ENCODE data around the gene C2orf80.

C2orf80 gene

GRCh38 chr2:208164951-208165755 lies 24.7 kb downstream of the C2orf80 start:
- no peak overlapping the region for H3K4me3 ChIP-seq (replicated peaks; ENCODE audit: low read depth, low read length)
- no peak for TF ChIP-seq CTCF (IDR thresholded peaks at IDR 0.05; ENCODE audit: low read length, missing control alignments)
- no peak for DNase-seq (ENCODE audit: low read depth)

- no peak within 1 kb of the TSS for H3K4me3 ChIP-seq (replicated peaks; ENCODE audit: low read depth, low read length)
- no peak for TF ChIP-seq CTCF (IDR thresholded peaks at IDR 0.05; ENCODE audit: low read length, missing control alignments)
- DNase-seq (ENCODE audit: low read depth), result no peak
These were observed 26.3 kb downstream of the C2orf80 start, which contains the start of gene CRYGA for GRCh38 chr2:208163489-208163888. TSS of gene CRYGA (minus strand) at chr2:208163589. CDS start at chr2:208163556, 33 bp downstream.

- no peak for TF ChIP-seq CTCF (IDR thresholded peaks at IDR 0.05; ENCODE audit: low read length, missing control alignments)
- no peak for DNase-seq (ENCODE audit: low read depth)
- H3K4me3 ChIP-seq (replicated peaks; ENCODE audit: low read depth, low read length), result no peak overlapping the region
These were observed 33.4 kb downstream of the C2orf80 start for GRCh38 chr2:208156439-208156838.

- DNase-seq (ENCODE audit: low read depth), result no peak
- no peak for TF ChIP-seq CTCF (IDR thresholded peaks at IDR 0.05; ENCODE audit: low read length, missing control alignments)
- H3K4me3 ChIP-seq (replicated peaks; ENCODE audit: low read depth, low read length), result no peak overlapping the region
These were observed 36.7 kb downstream of the C2orf80 start for GRCh38 chr2:208153156-208153555.

- H3K4me3 ChIP-seq (replicated peaks; ENCODE audit: low read depth, low read length), result no peak overlapping the region
- no peak for DNase-seq (ENCODE audit: low read depth)
- TF ChIP-seq CTCF (IDR thresholded peaks at IDR 0.05; ENCODE audit: low read length, missing control alignments), result no peak
These were observed 38.9 kb downstream of the C2orf80 start for GRCh38 chr2:208150956-208151355.

- DNase-seq (ENCODE audit: low read depth), result no peak
- TF ChIP-seq CTCF (IDR thresholded peaks at IDR 0.05; ENCODE audit: low read length, missing control alignments), result no peak
- no peak overlapping the region for H3K4me3 ChIP-seq (replicated peaks; ENCODE audit: low read depth, low read length)
These were observed 39.7 kb downstream of the C2orf80 start for GRCh38 chr2:208150094-208150493.

GRCh38 chr2:208148803-208149202 lies 41.0 kb downstream of the C2orf80 start:
- DNase-seq (ENCODE audit: low read depth), result no peak
- no peak overlapping the region for H3K4me3 ChIP-seq (replicated peaks; ENCODE audit: low read depth, low read length)
- TF ChIP-seq CTCF (IDR thresholded peaks at IDR 0.05; ENCODE audit: low read length, missing control alignments), result peak; percentile 16
